ENCODE measurements around the gene DAPP1.
"Not testable (repeated sequence)": the region's sequence is repeated elsewhere in the genome, so short reads cannot be mapped to it uniquely, and the experiment has no call there.

Gene DAPP1

GRCh38 chr4:99827857-99828256 lies 11.2 kb downstream of the DAPP1 start:
- POLR2A ChIA-PET: interaction anchor here (1.4 kb wide), 1 partner anchor 10 kb away, joined by 3 read pairs; no protein-coding TSS in a partner anchor
- CTCF ChIA-PET: interaction anchor here (0.7 to 1.5 kb wide), 4 partner anchors 17 to 33 kb away, joined by 3 to 7 read pairs (median 3); no protein-coding TSS in a partner anchor
- no peak for TF ChIP-seq CTCF (IDR thresholded peaks at IDR 0.05; ENCODE audit: control extremely low read depth, extremely low read depth, low read depth, missing control alignments)
- no peak for DNase-seq (ENCODE audit: extremely low spot score)

- TF ChIP-seq CTCF (IDR thresholded peaks at IDR 0.05; ENCODE audit: control extremely low read depth, extremely low read depth, low read depth, missing control alignments): no peak
- ChIA-PET POLR2A (interaction anchor here (1.4 kb wide), 1 partner anchor 11 kb away, joined by 3 read pairs; no protein-coding TSS in a partner anchor), CTCF (interaction anchor here (1.0 to 1.5 kb wide), 2 partner anchors 17 to 20 kb away, joined by 3 to 7 read pairs; no protein-coding TSS in a partner anchor)
- no peak for DNase-seq (ENCODE audit: extremely low spot score)
These were observed 11.8 kb downstream of the DAPP1 start for GRCh38 chr4:99828477-99828876.

GRCh38 chr4:99830051-99830450 lies 13.4 kb downstream of the DAPP1 start:
- CTCF ChIA-PET: interaction anchor here (1.3 to 1.9 kb wide), 5 partner anchors 8 to 23 kb away, joined by 4 to 8 read pairs (median 5); partner anchors contain the start of gene DAPP1
- DNase-seq (ENCODE audit: extremely low spot score); POLR2A ChIA-PET: not testable (repeated sequence)

GRCh38 chr4:99832321-99832720 lies 15.7 kb downstream of the DAPP1 start:
- TF ChIP-seq CTCF (IDR thresholded peaks at IDR 0.05; ENCODE audit: control extremely low read depth, extremely low read depth, low read depth, missing control alignments): no peak
- no peak for DNase-seq (ENCODE audit: extremely low spot score)
- POLR2A ChIA-PET: no interaction called here
- CTCF ChIA-PET: interaction anchor here (1.1 to 2.5 kb wide), 3 partner anchors 8 to 21 kb away, joined by 3 to 9 read pairs (median 3); no protein-coding TSS in a partner anchor

- no peak for DNase-seq (ENCODE audit: extremely low spot score)
- no peak for TF ChIP-seq CTCF (IDR thresholded peaks at IDR 0.05; ENCODE audit: control extremely low read depth, extremely low read depth, low read depth, missing control alignments)
- ChIA-PET POLR2A (no interaction called here), CTCF (interaction anchor here (1.1 to 2.5 kb wide), 3 partner anchors 9 to 20 kb away, joined by 3 to 9 read pairs (median 3); no protein-coding TSS in a partner anchor)
These were observed 16.1 kb downstream of the DAPP1 start for GRCh38 chr4:99832758-99833157.

GRCh38 chr4:99833756-99834155 lies 17.1 kb downstream of the DAPP1 start:
- no peak for TF ChIP-seq CTCF (IDR thresholded peaks at IDR 0.05; ENCODE audit: control extremely low read depth, extremely low read depth, low read depth, missing control alignments)
- ChIA-PET CTCF (interaction anchor here (1.0 to 2.5 kb wide), 4 partner anchors 10 to 26 kb away, joined by 3 to 9 read pairs (median 4); no protein-coding TSS in a partner anchor), POLR2A (no interaction called here)
- DNase-seq (ENCODE audit: extremely low spot score): no peak

- TF ChIP-seq CTCF (IDR thresholded peaks at IDR 0.05; ENCODE audit: control extremely low read depth, extremely low read depth, low read depth, missing control alignments): no peak
- POLR2A ChIA-PET: no interaction called here
- no peak for DNase-seq (ENCODE audit: extremely low spot score)
- CTCF ChIA-PET: interaction anchor here (1.5 kb wide), 1 partner anchor 15 kb away, joined by 5 read pairs; no protein-coding TSS in a partner anchor
These were observed 17.9 kb downstream of the DAPP1 start for GRCh38 chr4:99834569-99834968.

All from GM10248 (cell line).